GM11168 (cell line): ENCODE results near the gene PTPRK.
"Not testable (repeated sequence)": the region's sequence is repeated elsewhere in the genome, so short reads cannot be mapped to it uniquely, and the experiment has no call there.

Experiments used
- in situ Hi-C: fragments of 300-500 bp; cut with MboI; formaldehyde crosslinking; loops from one replicate; pipeline ENCODE4 v1.12.0; 2022; ENCODE audit warnings: low sequenced_read_pairs; ENCODE audit not compliant: unreplicated experiment

Gene PTPRK

DNA sequence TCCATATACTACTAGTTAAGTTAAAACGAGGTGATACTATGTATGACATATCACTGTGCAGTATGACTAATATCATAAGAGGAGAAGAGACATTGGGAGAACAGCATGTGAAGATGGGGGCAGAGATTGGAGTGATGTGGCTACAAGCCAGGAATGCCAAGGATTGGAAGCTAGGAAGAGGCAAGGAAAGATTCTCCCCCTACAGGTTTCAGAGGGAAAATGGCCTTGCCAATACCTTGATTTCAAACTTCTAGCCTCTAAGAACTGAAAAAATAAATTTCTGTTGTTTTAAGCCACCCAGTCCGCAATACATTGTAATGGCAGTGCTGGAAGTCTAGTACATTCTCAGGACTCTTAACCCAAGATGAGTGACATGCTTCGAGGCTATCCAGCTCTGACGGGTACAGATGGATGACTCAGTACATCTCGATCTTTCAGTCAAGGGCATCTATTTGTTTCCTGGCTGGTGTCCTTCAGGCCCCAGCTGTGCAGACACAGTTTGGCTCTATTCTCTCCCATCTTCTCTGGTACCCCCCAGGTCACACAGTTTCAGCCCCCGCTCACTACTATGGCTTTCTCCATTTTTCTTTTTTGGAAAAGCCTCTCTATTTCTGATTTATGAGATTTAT, 564.0 kb downstream of the PTPRK start:
- in situ Hi-C loops: no loop called here

DNA sequence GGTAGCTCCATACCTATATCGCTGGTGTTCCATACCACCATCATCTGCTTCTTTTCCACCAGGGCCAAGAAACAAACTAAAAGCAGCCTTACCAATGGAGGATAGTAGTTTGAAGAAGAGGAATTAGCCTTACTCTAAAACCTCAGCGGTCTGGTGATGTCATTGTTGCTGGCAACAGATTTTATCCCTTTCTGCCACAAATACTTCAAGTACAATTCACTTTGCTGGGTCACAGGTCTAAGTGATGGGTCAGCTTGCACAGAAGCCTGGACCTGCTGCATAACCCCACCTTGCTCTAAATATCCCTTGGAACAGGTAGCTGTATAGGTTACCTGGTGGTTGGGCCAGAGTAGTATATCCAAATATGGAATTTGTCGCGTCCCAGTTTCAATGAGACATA, 566.3 kb downstream of the PTPRK start:
- in situ Hi-C loops: no loop called here

DNA sequence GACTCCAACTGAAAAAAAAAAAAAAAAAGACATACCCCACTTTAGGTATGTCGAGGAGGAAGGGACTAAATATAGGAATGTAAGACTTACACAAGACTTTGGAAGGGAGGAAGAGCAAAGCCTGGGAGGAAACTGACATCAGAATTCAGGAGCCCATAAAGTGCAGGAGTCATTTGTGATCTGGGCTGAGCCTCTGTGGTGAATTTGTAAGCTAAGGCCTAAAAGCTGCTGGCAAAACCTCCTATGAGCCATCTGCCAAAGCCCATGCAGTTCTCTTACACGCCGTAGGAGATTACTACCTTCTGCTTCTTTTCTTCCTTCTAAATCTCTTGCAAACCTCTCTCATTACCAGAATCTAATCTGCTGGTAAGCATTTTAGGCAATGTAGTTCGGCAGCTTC, 567.6 kb downstream of the PTPRK start:
- in situ Hi-C loops: no loop called here

DNA sequence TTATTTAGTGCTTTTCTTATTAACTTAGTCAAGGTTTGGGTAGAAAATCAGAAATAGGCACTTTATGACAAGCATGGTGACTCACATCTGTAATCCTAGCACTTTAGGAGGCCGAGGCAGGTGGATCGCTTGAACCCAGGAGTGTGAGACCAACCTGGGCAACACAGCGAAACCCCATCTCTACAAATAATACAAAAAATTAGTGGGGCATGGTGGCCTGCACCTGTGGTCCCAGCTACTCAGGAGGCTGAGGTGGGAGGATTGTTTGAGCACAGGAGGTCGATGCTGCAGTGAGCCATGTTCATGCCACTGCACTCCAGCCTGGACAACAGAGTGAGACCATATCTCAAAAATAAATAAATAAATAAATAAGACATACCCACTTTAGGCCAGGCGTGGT, 568.2 kb downstream of the PTPRK start:
- in situ Hi-C loops: no loop called here

DNA sequence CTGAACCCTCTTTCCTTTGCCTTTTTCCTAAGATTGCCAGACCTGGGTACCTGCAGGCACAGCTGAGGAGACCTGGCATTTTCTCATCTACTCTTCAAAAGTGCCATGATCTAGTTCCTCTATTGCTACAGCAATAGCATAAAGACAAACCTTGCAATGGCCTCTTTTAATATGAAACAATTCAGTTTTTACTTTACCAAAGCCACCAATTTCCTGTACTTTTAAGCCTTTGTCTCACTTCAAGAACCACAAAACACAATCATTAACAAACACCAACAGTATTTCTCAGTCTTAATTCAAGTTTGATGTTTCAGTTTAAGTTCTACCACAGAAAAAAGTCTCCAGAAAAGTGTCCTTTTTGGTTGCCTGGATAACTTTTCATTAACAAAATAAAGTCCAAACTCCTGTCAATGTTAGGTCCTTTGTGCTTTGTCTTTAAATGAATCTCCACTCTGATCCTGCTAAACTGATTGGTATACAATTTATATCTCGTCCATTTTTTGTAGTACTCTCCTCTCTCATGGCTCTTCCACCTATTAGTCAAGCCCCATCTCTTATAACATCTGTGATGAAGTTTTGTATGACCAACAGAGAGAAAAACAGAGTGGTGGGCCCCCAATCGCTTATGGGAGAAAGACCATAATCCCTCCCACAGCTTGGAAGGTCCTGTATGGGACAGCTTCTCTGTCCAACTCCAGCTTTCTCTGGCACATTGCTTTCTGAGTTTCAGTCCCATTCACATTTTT, 569.1 kb downstream of the PTPRK start:
- in situ Hi-C loops: no loop called here

DNA sequence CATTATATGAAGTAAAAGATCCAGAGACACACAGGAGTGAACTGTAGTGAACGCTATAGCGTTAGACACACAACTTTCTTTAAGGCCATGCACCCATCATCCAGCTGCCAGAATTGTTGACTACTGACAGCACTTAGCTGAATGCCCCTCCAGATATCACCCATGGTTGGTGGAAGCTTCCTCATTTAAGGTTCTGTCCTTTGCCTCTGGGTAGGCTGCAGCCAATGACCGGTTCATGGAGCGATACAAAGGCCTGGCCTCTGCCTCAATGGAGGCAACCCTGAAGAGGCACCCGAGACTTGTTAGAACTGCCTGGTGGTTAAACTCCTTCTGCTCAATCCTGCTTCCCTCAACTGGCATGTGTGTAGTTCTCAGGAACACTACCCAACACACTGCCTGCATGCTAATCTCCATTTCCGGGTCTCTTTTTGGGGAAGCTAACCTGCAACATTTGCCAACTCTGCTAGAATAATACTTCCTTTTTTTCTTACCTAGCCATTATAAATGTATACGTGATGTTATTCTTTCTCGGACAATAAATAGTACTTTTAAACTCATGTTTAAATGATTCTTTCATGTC, 569.7 kb downstream of the PTPRK start:
- in situ Hi-C loops: no loop called here

DNA sequence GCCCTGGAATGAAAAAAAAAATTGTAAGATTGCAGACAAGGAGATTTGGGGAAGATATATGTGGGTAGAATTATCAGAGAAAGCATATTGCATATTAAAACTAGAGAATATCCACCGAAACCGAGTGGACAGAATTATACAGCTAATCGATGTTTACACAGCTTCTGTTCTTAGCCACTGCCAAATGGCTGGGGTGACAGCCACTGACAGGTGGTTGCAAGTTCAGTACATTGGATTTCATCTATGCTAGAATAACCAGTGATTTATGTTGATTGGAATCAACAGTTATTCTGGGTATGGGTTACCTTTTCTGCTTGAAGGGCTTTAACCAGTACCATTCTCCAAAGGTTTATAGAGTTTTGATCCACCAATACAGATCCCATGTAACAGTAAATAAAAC, 571.1 kb downstream of the PTPRK start:
- in situ Hi-C loops: no loop called here

DNA sequence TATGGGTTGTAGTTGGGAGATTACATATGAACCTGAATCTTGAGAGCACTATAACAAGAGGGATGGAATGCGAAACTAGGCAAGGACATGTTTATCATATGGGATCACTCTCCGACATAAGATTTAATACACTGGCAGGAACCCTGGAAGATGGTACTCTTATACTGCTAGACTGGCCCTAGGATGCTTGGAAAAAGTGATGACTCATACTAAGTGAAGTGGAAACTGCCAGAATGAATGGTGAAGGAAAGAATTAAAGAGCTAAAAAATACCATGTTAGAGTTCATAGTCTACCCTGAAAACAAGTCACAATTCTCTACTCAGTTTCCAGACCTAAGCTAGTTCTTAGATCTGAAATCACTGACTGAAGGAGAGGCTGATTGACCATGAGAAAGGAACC, 574.0 kb downstream of the PTPRK start:
- in situ Hi-C loops: no loop called here

DNA sequence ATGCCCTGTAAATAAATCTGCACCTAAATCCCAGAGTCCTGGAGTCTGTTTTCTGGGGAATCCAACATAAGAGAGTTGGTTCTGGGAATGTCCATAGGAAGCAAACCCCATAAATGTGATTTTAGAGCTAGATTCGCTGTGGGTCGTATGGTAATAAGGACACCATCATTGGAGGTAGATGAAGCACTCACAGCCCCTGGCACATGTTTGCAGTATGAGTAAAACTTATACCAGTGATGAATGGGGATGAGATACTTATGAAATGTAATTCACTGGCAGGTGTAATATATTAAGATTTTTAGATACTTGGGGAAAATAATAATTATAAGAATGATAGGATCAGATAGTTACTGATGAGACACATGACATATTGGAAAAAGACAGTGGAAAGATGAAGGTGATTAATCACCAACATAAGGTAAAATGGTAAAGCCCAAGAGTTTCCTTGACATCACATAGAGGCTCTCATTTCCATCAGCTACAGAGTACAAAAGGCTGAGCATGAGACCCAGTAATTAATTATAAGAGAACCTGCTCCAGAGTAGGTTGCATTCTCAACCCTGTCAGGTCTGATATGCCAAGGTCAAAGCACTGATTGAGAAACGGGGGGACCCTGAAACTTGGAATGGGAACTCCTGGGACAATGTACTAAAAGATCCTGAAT, 574.8 kb downstream of the PTPRK start:
- in situ Hi-C loops: no loop called here

DNA sequence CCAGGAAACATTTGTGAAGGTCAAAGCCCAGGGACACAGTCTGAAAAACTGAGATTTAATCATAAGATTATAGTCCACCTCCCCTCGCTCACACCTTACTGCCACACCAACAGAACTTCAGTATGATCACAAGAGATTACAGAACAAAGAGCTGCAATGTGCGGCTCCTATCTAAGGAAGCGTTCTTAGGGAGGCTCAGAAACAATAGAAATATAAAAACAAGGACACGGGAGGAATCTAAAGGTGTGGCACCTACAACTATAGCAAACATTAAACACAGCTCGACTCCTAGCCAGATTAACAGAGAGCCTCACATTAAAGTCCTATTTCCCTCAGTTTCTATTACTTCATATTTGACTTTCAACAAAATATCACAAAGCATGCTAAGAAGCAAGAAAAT, 579.2 kb downstream of the PTPRK start:
- in situ Hi-C loops: no loop called here

DNA sequence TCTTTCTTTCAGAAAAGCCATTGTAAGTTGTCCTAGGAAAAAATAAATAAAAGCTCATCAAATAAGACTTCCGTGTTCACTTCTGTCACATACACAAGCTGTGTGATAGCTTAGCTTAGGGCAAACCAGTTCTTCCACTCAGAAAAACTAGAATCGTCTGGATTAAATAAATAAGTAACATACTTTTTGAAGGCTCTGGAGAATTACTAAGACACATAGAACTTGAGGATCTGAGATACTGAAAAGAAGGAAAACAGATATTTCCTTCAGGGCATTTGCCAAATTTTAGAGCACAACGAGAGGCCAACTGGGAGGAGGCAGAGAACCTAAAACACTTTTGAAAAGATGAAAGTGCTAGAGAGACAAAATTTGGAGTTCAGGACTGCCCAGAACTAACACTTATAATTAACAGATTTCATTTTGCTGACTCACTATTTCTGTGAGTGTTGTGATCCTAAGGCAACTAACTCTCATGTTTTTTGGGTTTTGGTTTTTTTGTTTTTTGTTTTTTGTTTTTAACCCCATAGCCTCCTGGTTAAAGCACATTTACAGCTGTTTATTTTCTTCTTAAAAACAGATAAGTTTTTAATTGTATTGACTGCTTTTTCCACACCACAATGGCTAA, 580.8 kb downstream of the PTPRK start:
- in situ Hi-C loops: no loop called here

DNA sequence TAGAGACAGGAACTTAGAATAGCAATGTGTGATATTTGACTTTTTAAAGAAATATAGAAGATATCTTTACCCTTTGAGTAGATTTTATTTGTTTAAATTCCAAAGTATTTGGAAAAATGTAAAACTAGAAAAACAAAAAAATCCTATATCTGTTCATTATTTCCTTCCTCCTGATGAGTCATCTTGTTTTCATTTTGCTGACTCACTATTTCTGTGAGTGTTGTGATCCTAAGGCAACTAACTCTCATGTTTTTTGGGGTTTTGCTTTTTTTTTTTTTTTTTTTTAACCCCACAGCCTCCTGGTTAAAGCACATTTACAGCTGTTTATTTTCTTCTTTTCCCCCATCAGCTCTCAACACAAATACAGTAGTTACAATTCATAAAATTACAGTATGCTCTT, 581.7 kb downstream of the PTPRK start:
- in situ Hi-C loops: no loop called here

DNA sequence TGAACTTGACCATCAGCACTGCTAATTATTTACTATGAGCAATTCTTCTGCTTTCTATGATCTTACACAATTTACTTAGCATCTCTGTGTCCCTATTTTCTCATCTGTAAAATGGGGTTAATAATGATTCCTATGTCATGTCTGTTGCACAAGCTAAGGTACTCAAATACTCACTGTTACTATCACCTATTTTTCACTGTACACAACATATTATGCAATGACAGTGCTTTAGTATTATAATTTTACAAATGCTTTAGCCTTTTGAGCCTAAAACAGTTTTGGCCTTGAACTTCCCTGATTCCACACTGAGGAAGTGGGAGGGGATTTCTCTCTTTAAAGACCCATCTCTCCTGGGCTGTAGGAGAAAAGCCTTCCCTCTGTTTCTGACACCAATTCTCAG, 582.7 kb downstream of the PTPRK start:
- in situ Hi-C loops: no loop called here

DNA sequence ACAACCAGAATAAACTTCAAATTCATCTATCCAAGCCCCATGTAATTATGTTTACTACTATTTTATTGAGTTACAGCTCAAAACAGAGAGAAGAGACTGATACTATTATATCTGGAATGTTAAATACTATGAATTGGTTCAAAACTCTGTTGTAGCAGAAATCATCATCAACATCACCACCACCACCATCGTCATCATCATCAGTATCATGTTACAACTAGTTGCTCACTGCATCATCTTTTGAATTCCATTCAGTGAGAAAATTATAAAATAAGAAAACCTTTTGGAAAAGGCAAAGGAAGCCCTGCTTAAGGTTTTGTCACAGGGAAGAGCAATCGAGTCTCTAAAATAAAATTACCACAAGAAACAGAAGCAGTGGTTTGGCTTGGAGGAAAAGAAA, 583.3 kb downstream of the PTPRK start:
- in situ Hi-C loops: no loop called here

DNA sequence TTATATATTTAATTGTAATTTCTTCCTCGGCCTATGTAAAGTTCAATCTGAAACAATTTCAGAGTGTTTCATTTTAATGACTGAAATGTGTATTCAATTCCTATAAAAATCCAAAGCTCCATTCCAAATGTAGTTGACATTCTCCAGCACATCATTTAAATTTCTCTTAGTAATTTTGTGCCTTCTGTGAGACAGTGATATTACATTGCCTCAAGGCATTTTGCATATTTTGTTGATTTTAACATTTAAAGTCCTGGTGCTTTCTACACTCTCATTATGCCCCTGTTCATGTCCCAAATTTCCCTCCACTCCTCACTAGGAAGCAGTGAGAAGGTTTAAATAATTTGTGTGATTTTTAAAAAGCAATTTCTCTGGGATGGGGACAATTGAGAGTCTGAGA, 585.4 kb downstream of the PTPRK start:
- in situ Hi-C loops: no loop called here

DNA sequence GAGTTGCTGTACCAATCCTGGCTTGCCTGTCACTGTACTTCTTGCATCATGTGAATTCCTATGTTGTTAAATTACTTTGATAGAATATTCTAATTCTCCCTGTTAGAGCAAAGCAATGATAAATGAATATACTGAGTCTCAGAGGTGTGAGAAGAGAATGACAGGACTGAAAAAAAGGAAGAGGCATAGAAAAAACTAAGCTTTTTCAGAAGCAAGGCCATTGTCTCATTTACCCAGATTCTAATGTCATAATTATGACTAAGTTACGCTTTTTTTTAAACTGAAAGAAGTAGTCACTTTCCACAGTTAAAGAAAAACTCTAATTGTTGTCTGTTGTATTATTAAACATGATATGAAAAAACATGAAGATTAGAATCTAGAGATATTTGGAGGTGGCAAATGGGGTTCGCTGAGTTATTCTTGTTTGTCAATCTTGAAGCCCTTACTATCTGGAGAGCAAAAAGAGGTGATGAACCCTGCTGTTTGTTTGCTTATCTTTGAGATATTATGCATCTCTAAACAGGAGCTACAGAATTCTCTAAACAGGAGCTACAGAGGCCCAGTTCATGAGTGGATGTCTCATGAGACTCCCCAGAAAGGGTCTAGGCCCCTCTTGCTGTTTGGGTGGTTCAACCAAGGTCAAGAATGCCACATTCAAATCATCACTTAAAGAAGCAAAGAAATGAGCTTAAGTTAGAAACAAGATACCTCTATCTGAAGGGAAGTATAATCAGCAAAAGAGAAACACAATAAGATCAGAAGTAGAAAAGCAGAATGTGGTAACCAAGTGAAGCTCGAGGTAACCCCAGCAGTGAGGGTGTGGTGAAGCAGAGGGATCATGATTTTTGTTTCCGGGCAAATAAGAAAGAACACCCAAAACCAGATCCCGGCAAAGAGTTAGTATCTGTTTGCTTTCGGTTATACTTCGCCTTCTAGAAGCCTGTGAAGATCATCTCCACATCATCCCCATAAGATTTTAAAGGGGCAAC, 586.3 kb downstream of the PTPRK start:
- in situ Hi-C loops: no loop called here

DNA sequence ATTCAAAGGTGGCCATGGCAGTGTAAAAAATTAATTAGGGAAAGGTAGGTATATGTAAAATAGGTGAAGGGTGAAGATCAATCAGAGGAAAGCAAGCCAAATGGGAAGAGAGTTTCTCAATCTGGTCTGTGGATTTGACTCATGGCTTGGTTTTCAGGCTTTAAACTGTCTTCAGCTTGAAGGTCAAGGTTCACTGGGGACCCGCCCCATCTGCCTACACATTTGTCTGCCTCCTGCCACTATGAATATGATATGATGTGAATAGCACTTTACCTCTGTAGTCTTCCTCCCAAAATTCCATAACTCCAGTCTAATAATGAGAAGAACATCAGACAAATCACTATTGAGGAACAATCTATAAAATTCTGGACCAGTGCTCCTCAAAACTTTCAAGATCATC, 587.3 kb downstream of the PTPRK start:
- in situ Hi-C loops: no loop called here

DNA sequence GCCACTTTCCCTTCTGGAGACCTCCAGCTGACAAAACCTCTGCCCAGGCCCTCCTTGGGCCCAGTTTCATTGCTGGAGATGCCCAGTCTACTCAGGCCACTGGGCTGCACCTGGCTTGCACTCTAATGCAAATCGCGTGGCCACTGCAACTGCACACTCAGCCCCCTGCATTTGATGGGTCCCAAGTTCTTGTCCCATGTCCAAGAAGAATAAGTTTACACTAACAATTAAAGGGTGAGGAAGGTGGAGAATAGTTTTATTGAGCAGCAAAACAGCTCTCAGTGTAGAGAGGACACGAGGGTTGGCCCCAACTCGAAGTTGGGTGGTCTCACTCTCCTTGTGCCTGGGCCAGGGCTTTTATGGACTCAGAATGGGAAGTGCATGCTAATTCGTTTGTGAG, 587.7 kb downstream of the PTPRK start:
- in situ Hi-C loops: no loop called here

DNA sequence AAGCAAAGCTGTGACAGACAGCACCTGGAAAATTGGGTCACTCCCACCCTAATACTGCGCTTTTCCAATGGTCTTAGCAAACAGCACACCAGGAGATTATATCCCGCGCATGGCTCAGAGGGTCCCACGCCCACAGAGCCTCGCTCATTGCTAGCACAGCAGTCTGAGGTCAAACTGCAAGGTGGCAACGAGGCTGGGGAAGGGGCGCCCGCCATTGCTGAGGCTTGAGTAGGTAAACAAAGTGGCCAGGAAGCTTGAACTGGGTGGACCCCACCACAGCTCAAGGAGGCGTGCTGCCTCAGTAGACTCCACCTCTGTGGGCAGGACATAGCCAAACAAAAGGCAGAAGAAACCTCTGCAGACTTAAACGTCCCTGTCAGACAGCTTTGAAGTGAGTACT, 594.0 kb downstream of the PTPRK start:
- in situ Hi-C loops: not testable (repeated sequence)

DNA sequence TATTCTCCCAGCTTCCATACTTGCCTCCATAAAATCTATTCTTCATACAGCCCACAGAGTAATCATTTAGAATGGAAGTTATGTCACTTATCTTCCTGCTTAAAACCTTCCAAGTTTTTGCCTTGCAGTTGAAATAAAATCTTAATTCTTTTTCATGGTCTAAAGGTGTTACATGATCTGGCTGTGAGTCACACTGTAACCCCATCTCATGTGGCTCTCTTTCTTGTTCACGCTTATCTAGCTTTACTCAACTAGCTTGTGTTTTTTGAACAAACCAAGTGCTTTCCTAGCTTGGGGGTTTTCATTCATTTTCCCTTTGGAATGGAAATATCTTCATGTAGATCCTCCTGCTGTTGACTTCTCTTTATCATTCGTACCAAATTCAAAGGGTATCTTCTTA, 596.0 kb downstream of the PTPRK start:
- in situ Hi-C loops: no loop called here
